Body of pancreas (tissue), 4 donors: ENCODE data around the gene OR52M1.
"Not testable (repeated sequence)": the region's sequence is repeated elsewhere in the genome, so short reads cannot be mapped to it uniquely, and the experiment has no call there.

ENCODE experiments used
- CTCF ChIP-seq, 7 experiments: fragments of 450-650 bp in 4 of 7; fragments of 200-600 bp in 3 of 7; sonication (generic) in 3 of 7; IDR thresholded peaks; one replicate each; pipeline ENCODE4 v1.5.1; 2016 to 2019; ENCODE audit warnings: antibody characterized with exemption in 7 of 7
- POLR2A ChIP-seq, 3 donors: fragments of 450-650 bp; IDR thresholded peaks; one replicate each; pipeline ENCODE4 v1.6.1; 2016; ENCODE audit warnings: antibody characterized with exemption in 3 of 3, mild to moderate bottlenecking in 2 of 3

DNA sequence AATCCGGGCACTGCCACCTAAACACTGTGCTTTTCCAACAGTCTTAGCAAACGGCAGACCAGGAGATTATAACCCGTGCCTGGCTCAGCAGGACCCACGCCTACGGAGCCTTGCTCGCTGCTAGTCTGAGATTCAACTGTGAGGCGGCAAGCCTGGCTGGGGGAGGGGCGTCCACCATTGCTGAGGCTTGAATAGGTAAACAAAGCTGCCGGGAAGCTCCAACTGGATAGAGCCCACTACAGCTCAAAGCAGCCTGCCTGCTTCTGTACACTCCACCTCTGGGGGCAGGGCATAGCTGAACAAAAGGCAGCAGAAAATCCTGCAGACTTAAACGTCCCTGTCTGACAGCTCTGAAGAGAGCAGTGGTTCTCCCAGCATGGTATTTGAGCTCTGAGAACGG, 13.3 kb upstream of the OR52M1 start:
- TF ChIP-seq CTCF, POLR2A (IDR thresholded peaks at IDR 0.05): not testable (repeated sequence)
